GM19438 (cell line): ENCODE data around the gene TRABD2A.
"Not testable (repeated sequence)": the region's sequence is repeated elsewhere in the genome, so short reads cannot be mapped to it uniquely, and the experiment has no call there.

ENCODE experiments used
- ATAC-seq: cut with Tn5 transposase; IDR thresholded peaks from one replicate; pipeline ENCODE4 v1.9.1; 2021; ENCODE audit warnings: low read depth; ENCODE audit not compliant: unreplicated experiment

TRABD2A gene, protein sequence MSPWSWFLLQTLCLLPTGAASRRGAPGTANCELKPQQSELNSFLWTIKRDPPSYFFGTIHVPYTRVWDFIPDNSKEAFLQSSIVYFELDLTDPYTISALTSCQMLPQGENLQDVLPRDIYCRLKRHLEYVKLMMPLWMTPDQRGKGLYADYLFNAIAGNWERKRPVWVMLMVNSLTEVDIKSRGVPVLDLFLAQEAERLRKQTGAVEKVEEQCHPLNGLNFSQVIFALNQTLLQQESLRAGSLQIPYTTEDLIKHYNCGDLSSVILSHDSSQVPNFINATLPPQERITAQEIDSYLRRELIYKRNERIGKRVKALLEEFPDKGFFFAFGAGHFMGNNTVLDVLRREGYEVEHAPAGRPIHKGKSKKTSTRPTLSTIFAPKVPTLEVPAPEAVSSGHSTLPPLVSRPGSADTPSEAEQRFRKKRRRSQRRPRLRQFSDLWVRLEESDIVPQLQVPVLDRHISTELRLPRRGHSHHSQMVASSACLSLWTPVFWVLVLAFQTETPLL

GRCh38 chr2:84880645-84881521 is at the start of gene TRABD2A:
Gene TRABD2A (minus strand): TSS chr2:84881084. CDS start chr2:84881039, 45 bp downstream.
- ATAC-seq: no peak

DNA sequence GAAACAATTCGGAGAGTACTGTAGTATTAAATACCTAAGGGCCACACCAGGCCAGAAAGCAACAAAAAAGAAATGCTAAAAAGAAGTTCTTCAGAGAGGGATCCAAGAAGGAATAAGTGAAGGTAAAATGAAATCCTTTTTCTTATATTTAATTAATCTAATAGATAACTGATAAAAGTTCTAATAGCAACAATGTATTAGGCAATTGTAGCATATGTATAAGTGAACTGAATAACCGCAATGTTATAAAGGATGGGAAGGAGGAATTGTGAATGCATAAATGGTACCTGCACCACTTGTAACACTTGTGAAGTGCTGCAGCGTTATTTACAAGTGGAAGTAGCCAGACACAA is 46.4 kb upstream of the TRABD2A start:
- ATAC-seq: no peak

DNA sequence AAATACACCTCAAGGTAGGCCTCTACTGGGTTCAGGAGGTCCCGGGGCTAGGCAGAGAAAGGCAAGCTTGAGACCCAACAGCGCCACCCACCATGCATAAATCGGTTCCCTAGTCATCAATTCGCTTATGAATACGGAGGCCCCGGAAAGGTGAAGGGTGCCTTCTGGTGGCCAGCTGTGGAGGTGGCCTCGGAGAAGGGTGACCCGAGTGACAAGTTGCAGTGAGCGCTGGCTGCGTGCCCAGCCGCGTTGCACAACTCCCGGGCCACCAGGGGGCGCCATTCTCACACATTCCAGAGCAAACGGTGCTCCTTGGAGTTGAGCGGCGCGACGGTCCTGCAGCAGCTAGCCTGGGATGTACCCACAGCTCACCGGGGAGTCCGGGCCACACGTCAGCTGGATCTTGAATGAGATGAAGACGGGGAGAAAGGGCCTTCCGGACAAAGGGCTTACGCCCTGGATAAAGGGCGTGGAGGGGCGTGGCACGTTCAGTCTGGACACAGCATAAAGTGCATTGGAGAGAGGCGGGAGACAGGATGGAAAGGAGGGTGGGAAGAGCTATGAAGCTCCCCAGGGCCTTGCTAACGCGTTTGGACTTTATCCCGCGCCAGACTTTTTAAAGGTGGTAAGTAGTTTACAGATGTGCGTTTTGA is 45.0 kb upstream of the TRABD2A start:
- peak; percentile 64 for ATAC-seq

- peak; percentile 0 for ATAC-seq
These were observed 44.4 kb upstream of the TRABD2A start for GRCh38 chr2:84925336-84925723.

DNA sequence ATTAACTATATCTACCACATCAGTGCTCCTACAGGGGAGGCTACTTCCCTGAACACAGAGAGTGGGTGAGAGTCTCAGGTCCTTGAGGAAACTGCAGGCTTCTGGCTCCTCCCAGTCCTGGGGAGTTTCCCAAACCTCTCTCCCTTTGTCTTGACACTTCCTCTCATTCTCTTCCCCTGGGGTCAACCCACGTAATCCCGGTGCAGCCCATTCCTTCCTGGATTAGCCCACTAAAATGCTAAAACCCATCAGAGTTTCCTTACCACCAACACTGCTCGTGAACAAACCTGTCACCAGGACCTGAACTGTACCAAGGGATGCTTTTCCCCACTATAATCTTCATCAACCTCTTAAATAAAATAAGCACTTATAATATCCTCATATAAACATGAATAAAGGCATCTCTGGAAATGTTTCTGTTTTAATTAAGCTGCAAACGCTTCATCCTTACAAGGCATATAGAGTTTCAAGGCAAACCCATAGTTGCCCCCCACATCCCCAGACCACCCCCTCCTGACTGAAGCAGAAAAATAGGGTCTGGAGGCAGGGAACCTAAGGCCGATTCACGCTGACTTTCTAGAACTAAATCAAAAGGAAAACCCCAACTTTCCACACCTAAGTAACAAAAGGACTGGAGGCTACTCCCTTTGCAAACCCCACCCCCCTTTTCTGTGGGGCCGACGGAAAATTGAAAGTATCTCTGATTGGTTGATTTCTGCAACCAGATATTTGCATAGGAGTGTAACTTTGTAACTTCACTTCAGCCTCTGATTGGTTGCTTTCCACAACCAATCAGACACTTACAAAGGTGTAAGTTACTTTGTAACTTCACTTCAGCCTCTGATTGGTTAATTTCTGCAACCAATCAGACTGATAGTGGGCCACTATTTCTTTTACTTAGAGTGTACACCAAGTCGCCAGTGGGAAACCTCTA is 43.6 kb upstream of the TRABD2A start:
- no peak for ATAC-seq

- ATAC-seq: no peak
These were observed 42.1 kb upstream of the TRABD2A start for GRCh38 chr2:84923009-84923408.

DNA sequence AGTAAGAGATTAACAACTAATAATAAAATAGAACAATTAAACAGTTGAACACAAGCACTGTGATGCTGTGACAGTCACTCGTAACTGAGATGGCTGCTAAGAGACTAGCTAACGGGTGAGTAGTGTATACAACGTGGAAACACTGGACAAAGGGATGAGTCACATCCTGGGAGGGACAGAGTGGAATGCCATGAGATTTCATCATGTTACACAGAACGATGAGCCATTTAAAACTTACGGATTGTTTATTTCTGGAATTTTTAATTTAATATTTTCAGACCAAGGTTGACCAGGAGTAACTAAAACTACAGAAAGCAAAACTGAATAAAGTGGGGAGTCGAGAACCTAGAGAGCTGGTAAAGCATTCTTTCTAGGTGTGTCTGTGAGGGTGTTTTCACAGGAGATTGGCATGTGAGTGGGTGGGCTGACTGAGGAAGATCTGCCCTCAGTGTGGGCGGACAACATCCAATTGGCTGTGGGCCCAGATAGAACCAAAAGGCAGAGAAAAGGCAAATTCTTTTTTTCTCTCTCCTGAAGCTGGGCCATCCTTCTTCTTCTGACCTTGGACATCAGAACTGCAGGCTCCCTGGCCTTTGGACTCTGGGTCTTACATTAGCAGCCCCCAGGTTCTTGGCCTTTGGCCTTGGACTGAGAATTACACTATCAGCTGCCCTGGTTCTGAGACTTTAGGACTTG is 39.1 kb upstream of the TRABD2A start:
- peak; percentile 39 for ATAC-seq

GRCh38 chr2:84918430-84918829 is 37.5 kb upstream of the TRABD2A start:
- no peak for ATAC-seq

- not testable (repeated sequence) for ATAC-seq
These were observed 36.9 kb upstream of the TRABD2A start for GRCh38 chr2:84917821-84918220.

DNA sequence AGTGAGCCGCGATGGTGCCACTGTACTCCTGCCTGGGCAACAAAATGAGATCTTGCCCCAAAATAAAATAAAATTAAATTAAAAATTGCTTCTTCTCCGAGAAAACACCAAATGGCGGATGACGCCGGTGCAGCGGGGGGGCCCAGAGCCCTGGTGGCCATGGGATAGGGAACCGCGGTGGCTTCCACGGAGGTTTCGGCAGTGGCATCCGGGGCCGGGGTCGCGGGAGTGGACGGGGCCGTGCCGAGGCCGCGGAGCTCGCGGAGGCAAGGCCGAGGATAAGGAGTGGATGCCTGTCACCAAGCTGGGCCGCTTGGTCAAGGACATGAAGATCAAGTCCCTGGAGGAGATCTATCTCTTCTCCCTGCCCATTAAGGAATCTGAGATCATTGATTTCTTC is 34.8 kb upstream of the TRABD2A start:
- ATAC-seq: not testable (repeated sequence)

GRCh38 chr2:84914334-84914733 is 33.5 kb upstream of the TRABD2A start:
- no peak for ATAC-seq

DNA sequence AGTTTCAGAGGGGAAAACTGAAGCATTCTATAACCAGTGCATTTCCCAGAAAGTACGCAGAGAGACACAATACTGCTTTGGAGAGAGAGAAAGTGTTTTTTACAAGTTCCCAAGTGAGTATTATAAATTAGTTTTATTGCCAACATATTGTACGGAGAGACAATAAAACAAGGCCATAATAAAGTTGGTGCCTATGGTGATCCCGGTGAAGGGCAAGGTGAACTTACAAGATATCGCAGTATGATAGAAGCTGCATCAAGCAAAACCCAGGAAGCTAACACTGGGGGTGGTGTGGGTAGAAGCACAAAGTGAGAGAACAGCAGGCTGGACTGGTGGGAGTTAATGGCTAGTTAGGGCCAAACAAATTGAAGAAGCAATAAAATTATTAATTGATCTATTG is 32.1 kb upstream of the TRABD2A start:
- no peak for ATAC-seq

DNA sequence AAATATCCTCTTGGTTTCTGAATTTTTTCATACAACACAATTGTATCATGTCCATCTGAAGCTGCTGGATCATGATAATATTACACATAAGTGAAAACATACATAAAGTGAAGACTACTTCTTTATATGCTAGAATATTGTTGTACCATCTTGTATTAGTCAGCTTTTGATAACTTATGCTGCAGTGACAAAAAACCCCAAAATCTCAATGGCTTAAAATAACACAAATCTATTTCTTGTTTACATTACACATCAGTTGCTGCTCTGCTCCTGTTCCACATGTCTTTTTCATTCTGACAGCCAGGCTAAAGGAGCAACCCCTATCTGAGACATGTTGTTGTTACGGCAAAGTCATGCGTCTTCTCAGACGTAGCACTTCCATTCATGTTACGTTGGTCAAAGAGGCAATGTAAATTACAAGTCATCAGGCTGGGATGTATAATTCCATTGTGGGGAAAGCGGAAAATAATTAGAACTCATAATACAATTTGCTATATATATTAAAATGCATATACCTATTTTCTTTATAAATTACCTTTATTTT is 30.3 kb upstream of the TRABD2A start:
- ATAC-seq: no peak

GRCh38 chr2:84908948-84909713 is 28.2 kb upstream of the TRABD2A start:
- ATAC-seq: no peak

DNA sequence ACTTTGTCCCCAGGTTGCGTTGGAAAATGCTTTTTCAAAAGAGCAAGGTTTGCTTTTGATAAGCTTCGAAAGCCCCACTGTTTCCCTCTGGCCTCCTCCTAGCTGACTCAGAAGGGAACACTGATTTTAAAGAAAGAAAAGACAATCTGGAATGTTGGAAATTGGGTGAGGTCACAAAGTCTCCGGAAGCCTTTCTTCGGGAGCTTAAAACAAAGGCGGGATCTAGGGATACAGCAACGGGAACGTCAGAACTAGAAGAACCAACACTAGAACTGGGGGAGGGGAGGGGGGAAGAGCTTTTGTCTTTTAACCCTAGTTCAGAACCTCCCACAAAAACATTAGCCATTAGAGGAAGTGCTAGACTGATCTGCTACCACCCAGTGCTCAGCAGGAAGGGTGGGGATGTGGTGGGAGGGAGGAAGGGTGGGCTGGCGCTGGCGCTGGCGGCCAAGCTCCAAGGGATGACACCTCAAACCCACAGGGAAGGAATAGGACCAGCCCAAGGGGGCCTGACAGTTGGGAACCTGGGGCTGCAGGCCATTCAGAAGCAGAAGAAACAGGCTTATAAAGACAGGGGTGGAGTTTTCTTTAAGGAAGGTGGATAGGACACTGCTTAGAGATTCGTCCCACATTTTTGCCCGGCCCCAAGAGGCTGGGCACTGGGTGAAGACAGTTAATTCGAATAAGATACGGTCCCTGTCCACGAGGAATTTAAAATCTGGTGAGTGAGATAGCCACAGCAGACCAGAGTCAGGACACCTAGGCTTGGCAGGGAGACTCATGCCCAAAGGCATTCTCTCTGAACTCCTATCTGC is 26.2 kb upstream of the TRABD2A start:
- peak; percentile 42 for ATAC-seq

DNA sequence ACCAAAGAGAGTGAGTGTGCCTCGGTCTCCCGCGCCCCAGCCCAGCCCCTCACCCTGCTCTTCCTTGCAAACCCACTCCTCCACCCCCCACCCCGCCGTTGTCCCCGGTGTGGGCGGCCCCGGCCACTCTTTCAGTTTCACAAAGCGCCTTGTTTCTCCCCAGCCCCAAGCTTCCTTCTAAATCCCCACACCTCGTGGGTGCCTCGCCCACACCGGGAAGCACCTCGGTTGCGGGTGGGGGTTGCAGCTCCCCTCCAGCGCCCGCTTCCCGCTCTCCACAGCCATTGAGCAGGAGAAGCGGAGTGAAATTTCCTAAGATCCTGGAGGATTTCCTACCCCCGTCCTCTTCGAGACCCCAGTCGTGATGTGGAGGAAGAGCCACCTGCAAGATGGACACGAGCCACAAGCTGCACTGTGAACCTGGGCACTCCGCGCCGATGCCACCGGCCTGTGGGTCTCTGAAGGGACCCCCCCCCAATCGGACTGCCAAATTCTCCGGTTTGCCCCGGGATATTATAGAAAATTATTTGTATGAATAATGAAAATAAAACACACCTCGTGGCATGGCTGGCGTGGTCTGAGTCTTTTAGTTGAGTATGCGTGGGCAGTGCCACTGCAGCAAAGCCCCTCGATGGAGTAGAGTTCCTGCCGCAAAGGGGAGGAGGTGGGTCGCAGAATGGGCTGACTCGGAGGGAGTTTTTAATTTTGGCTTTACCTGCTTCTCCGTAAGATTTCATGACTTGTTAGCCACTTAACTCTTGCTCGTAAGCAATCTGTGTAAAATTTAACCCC is 25.4 kb upstream of the TRABD2A start:
- peak; percentile 36 for ATAC-seq
